CD4-positive, alpha-beta T cell (primary cell): ENCODE results near the gene SORL1-AS1.

ENCODE experiments used
- ATAC-seq: fragments of 200-7000 bp; cut with Tn5 transposase; one replicate; pipeline ENCODE4 v1.10.0; 2022; ENCODE audit warnings: mild to moderate bottlenecking; ENCODE audit not compliant: poor library complexity
- CTCF ChIA-PET: fragments of 350-600 bp; sonication (Branson Sonifier 250); formaldehyde crosslinking; loops from one replicate; lab custom pipeline; 2021; ENCODE audit warnings: antibody characterized with exemption, inconsistent platforms; lab: Charles Lee
- POLR2A ChIA-PET: fragments of 350-600 bp; sonication (Branson Sonifier 250); formaldehyde crosslinking; loops from one replicate; lab custom pipeline; 2021; ENCODE audit warnings: antibody characterized with exemption, inconsistent platforms; lab: Charles Lee
- DNase-seq, 14 experiments: peaks; one replicate each; pipeline ENCODE4 v3.0.0-alpha.2; 2013 to 2020; ENCODE audit warnings: mixed read lengths in 2 of 14
- H3K27ac ChIP-seq, 2 donors: one replicate each; pipeline versions ENCODE4 v1.5.1 to v1.7.0; 2013; ENCODE audit warnings: low read length in 2 of 2, low read depth in 1 of 2, mild to moderate bottlenecking in 1 of 2
- H3K27me3 ChIP-seq, 2 experiments: 1 replicate in 1 of 2; 2 replicates in 1 of 2; pipeline versions ENCODE4 v1.6.1 to v1.7.0; 2013; ENCODE audit warnings: low read length in 2 of 2, control low read depth in 1 of 2, mild to moderate bottlenecking in 1 of 2, moderate library complexity in 1 of 2; ENCODE audit not compliant: insufficient read depth in 2 of 2, control insufficient read depth in 1 of 2
- H3K36me3 ChIP-seq: one replicate; pipeline ENCODE4 v1.6.1; 2013; ENCODE audit warnings: low read length, control low read depth; ENCODE audit not compliant: insufficient read depth
- H3K4me1 ChIP-seq: one replicate; pipeline ENCODE4 v1.6.1; 2013; ENCODE audit warnings: low read length, control low read depth; ENCODE audit not compliant: insufficient read depth
- H3K4me3 ChIP-seq: one replicate; pipeline ENCODE4 v1.5.1; 2013; ENCODE audit warnings: mild to moderate bottlenecking, low read length, moderate library complexity
- H3K9me3 ChIP-seq, 2 experiments: 1 replicate in 1 of 2; 2 replicates in 1 of 2; pipeline versions ENCODE4 v1.6.1 to v1.7.0; 2013; ENCODE audit warnings: low read length in 2 of 2, mild to moderate bottlenecking in 2 of 2, control low read depth in 1 of 2, moderate library complexity in 1 of 2; ENCODE audit not compliant: control insufficient read depth in 1 of 2, insufficient read depth in 1 of 2
- H3K27ac Mint-ChIP-seq: one replicate; pipeline ENCODE4 v1.8.0; 2020; ENCODE audit warnings: mixed read lengths
- H3K27me3 Mint-ChIP-seq: one replicate; pipeline ENCODE4 v1.8.0; 2021; ENCODE audit warnings: mixed read lengths
- H3K36me3 Mint-ChIP-seq: one replicate; pipeline ENCODE4 v1.8.0; 2021; ENCODE audit warnings: low read depth, mixed read lengths
- H3K4me1 Mint-ChIP-seq: one replicate; pipeline ENCODE4 v1.8.0; 2021; ENCODE audit warnings: low read depth, mixed read lengths
- H3K4me3 Mint-ChIP-seq: one replicate; pipeline ENCODE4 v1.8.0; 2020; ENCODE audit warnings: mild to moderate bottlenecking, mixed read lengths
- H3K9me3 Mint-ChIP-seq: one replicate; pipeline ENCODE4 v1.8.0; 2020; ENCODE audit warnings: mixed read lengths
- intact Hi-C, 2 experiments: fragments of 100-400 bp; cut with DNase I in 1 of 2; cut with micrococcal nuclease in 1 of 2; formaldehyde crosslinking; loops; one replicate each; pipeline versions ENCODE4 v1.15.1 to v1.9.0; 2023 to 2025; cut with DNase I, micrococcal nuclease
- TF ChIP-seq, protein P1 (sequence below): fragments of 200-600 bp; IDR thresholded peaks from one replicate; pipeline ENCODE4 v1.8.0; 2022; ENCODE audit warnings: antibody characterized with exemption, mild to moderate bottlenecking

The SORL1-AS1 gene

DNA sequence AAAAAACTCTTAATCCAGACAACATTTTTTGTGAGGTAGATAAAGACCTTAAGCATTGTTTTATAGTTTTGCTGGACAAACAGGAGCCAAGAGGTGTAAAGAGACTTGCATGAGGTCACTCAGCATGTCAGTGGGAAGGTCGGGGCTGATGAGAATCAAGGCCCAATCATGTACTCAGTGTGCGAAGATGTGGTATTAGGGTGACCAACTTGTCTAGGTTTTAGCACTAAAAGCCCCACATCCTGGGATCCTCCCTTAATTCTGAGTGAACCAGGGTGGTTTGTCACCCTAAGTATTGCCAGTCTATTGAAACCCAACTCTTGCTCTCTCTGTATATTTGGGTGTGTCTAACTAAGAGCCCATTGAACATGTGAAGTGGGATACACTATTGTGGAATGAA is 19.5 kb upstream of the SORL1-AS1 start:
- Mint-ChIP-seq H3K4me1 (peaks cover 91% of the 10 kb centered on the region), H3K9me3 (no peaks in the 10 kb centered on the region), H3K36me3 (peaks cover 88% of the 10 kb centered on the region), H3K27ac (peak overlapping the region; percentile 76), H3K27me3 (no peaks in the 10 kb centered on the region), H3K4me3 (no peak overlapping the region)
- DNase-seq (peak in 2 of 14 experiments; percentile 4 to 70), ATAC-seq (no peak)
- Histone ChIP-seq H3K9me3 (no peaks in the 10 kb centered on the region), H3K27me3 (no peaks in the 10 kb centered on the region), H3K27ac (no peak overlapping the region), H3K4me1 (peaks cover 84% of the 10 kb centered on the region), H3K36me3 (peaks cover 70% of the 10 kb centered on the region), H3K4me3 (no peak overlapping the region)
- POLR2A ChIA-PET = no interaction called here
- TF ChIP-seq, protein P1, sequence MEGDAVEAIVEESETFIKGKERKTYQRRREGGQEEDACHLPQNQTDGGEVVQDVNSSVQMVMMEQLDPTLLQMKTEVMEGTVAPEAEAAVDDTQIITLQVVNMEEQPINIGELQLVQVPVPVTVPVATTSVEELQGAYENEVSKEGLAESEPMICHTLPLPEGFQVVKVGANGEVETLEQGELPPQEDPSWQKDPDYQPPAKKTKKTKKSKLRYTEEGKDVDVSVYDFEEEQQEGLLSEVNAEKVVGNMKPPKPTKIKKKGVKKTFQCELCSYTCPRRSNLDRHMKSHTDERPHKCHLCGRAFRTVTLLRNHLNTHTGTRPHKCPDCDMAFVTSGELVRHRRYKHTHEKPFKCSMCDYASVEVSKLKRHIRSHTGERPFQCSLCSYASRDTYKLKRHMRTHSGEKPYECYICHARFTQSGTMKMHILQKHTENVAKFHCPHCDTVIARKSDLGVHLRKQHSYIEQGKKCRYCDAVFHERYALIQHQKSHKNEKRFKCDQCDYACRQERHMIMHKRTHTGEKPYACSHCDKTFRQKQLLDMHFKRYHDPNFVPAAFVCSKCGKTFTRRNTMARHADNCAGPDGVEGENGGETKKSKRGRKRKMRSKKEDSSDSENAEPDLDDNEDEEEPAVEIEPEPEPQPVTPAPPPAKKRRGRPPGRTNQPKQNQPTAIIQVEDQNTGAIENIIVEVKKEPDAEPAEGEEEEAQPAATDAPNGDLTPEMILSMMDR = no peak
- intact Hi-C loops = no loop called here
- CTCF ChIA-PET = no interaction called here

GRCh38 chr11:121471167-121471566 is 18.4 kb upstream of the SORL1-AS1 start:
- no peak overlapping the region for H3K4me3 ChIP-seq
- POLR2A ChIA-PET = no interaction called here
- DNase-seq = no peak
- Mint-ChIP-seq H3K27ac (peak overlapping the region; percentile 44), H3K27me3 (no peaks in the 10 kb centered on the region), H3K4me3 (no peak overlapping the region), H3K9me3 (no peaks in the 10 kb centered on the region), H3K36me3 (peaks cover 77% of the 10 kb centered on the region), H3K4me1 (peaks cover 91% of the 10 kb centered on the region)
- CTCF ChIA-PET = no interaction called here
- intact Hi-C loops = no loop called here
- H3K9me3 ChIP-seq = no peaks in the 10 kb centered on the region
- H3K36me3 ChIP-seq = peaks cover 61% of the 10 kb centered on the region
- no peak overlapping the region for H3K27ac ChIP-seq
- H3K4me1 ChIP-seq = peaks cover 85% of the 10 kb centered on the region
- no peak for ATAC-seq
- no peaks in the 10 kb centered on the region for H3K27me3 ChIP-seq
- TF ChIP-seq, protein P1 = no peak

- Mint-ChIP-seq H3K27ac (peak overlapping the region; percentile 93), H3K9me3 (no peaks in the 10 kb centered on the region), H3K27me3 (no peaks in the 10 kb centered on the region), H3K36me3 (peaks cover 64% of the 10 kb centered on the region), H3K4me1 (peaks cover 89% of the 10 kb centered on the region), H3K4me3 (no peak overlapping the region)
- H3K36me3 ChIP-seq = peaks cover 48% of the 10 kb centered on the region
- DNase-seq (no peak), ATAC-seq (no peak)
- H3K27me3 ChIP-seq = no peaks in the 10 kb centered on the region
- intact Hi-C loops = loop anchor here in 1 of 2 experiments (2.0 kb wide), 1 partner anchor 17 kb away; the partner anchor contains the start of genes SORL1 and SORL1-AS1
- TF ChIP-seq, protein P1 = no peak
- H3K9me3 ChIP-seq = no peaks in the 10 kb centered on the region
- CTCF ChIA-PET = interaction anchor here (7.3 kb wide), 1 partner anchor 19 kb away, joined by 75 read pairs; the partner anchor contains the start of genes SORL1 and SORL1-AS1
- no peak overlapping the region for H3K27ac ChIP-seq
- no peak overlapping the region for H3K4me3 ChIP-seq
- POLR2A ChIA-PET = interaction anchor here (0.7 to 11.7 kb wide), 3 partner anchors 11 to 22 kb away, joined by 3 to 326 read pairs (median 25); partner anchors contain the start of genes SORL1 and SORL1-AS1
- peaks cover 91% of the 10 kb centered on the region for H3K4me1 ChIP-seq
Observed at GRCh38 chr11:121469910-121470309, 17.1 kb upstream of the SORL1-AS1 start.
